Suprapubic skin (tissue), 4 donors: ENCODE data around the gene COX17. TPM values are rescaled to one million over a fixed set of nuclear protein-coding genes. Genes with fewer than 3 reads are reported as not detected.

Source experiments
- DNase-seq, 2 donors: peaks; one replicate each; pipeline ENCODE4 v3.0.0-alpha.2; 2019; ENCODE audit warnings: low spot score in 2 of 2
- H3K27ac ChIP-seq: fragments of 200-600 bp; sonication (generic); one replicate; pipeline ENCODE4 v1.5.1; 2019
- H3K27me3 ChIP-seq: fragments of 200-600 bp; sonication (generic); one replicate; pipeline ENCODE4 v1.5.1; 2019
- H3K36me3 ChIP-seq: fragments of 200-600 bp; sonication (generic); one replicate; pipeline ENCODE4 v1.5.1; 2019
- H3K4me1 ChIP-seq: fragments of 200-600 bp; sonication (generic); one replicate; pipeline ENCODE4 v1.5.1; 2019
- H3K4me3 ChIP-seq: fragments of 200-600 bp; sonication (generic); one replicate; pipeline ENCODE4 v1.5.1; 2019; ENCODE audit warnings: mild to moderate bottlenecking
- H3K9me3 ChIP-seq: fragments of 200-600 bp; sonication (generic); one replicate; pipeline ENCODE4 v1.5.1; 2019
- EP300 ChIP-seq: sonication (generic); formaldehyde crosslinking; IDR thresholded peaks from one replicate; pipeline ENCODE4 v1.6.1; 2017; ENCODE audit warnings: antibody characterized with exemption
- POLR2A ChIP-seq, 2 donors: fragments of 450-650 bp; IDR thresholded peaks; one replicate each; pipeline ENCODE4 v1.6.1; 2017; ENCODE audit warnings: antibody characterized with exemption in 2 of 2, mild to moderate bottlenecking in 2 of 2, moderate library complexity in 2 of 2
- POLR2AphosphoS5 ChIP-seq, 3 donors: sonication (generic); formaldehyde crosslinking; IDR thresholded peaks; one replicate each; pipeline ENCODE4 v1.6.1; 2017; ENCODE audit warnings: antibody characterized with exemption in 3 of 3
- WGBS: methylation state at CpG from one replicate; pipeline ENCODE4 v1.1.5; 2018; 5-methylcytosine and 5-hydroxymethylcytosine counted together
- total RNA-seq, 4 donors: library from RNA; depleted of rRNA; stranded (reverse); fragments of >200 nt; gene quantifications; one replicate each; pipeline ENCODE4 v1.1.0, GENCODE V29; 2016
- TF ChIP-seq, protein P1 (sequence below), 2 donors: fragments of 200-600 bp in 1 of 2; fragments of 450-650 bp in 1 of 2; sonication (generic) in 1 of 2; IDR thresholded peaks; one replicate each; pipeline ENCODE4 v1.5.1; 2016 to 2019; ENCODE audit warnings: antibody characterized with exemption in 2 of 2, mild to moderate bottlenecking in 1 of 2, moderate library complexity in 1 of 2

COX17 gene, protein sequence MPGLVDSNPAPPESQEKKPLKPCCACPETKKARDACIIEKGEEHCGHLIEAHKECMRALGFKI
- total RNA-seq = 10 to 100 TPM; 22.1 to 29.8 (median 26.0) TPM

DNA sequence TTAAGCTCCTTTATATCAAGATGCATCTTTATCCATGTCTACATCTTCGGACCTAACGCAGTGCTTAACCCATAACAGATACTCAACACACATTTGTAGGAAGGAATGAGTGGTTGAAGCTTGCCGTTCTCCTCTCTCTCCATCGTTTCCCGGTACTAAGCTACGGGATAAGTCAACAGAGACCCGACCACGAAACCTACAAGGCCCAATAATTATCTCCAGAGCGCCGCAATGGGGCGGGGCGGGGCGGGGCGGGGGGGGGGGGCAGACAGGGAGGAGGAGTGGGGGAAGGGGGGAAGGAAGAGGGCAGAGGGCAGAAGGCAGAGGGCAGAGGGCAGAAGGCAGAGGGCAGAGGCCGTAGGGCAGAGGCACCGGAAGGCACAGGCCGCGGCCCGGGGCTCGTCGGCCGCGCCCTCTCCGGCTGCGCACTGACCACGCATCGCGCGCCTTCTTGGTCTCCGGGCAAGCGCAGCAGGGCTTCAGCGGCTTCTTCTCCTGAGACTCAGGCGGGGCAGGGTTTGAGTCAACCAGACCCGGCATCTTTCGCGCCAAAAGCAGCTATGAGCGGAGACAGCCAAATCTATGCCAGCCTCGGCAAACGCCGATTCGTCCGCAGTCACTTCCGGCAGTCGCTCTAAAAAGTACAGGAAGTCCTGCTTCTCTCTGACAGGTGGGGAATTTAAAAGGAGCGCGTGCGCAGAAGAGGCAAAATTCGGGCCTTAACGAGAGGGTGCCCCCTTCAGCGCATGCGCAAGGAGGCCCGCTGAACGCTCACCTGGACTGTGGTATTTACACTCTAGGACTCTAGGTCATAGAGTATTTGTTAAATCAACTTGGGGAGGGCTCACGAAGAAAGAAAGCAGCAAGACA lies at the start of gene COX17:
COX17 (minus strand) TSS at position 636 of the 870 bp plus-strand sequence; CDS start at position 540, 96 bp downstream.
- peak; percentile 93 to 96 for DNase-seq
- TF ChIP-seq POLR2A (IDR thresholded peaks at IDR 0.05) (peak in 1 of 2 donors; percentile 74), EP300 (no peak), POLR2AphosphoS5 (IDR thresholded peaks at IDR 0.05) (peak in 2 of 3 donors; percentile 64 to 71)
- TF ChIP-seq, protein P1, sequence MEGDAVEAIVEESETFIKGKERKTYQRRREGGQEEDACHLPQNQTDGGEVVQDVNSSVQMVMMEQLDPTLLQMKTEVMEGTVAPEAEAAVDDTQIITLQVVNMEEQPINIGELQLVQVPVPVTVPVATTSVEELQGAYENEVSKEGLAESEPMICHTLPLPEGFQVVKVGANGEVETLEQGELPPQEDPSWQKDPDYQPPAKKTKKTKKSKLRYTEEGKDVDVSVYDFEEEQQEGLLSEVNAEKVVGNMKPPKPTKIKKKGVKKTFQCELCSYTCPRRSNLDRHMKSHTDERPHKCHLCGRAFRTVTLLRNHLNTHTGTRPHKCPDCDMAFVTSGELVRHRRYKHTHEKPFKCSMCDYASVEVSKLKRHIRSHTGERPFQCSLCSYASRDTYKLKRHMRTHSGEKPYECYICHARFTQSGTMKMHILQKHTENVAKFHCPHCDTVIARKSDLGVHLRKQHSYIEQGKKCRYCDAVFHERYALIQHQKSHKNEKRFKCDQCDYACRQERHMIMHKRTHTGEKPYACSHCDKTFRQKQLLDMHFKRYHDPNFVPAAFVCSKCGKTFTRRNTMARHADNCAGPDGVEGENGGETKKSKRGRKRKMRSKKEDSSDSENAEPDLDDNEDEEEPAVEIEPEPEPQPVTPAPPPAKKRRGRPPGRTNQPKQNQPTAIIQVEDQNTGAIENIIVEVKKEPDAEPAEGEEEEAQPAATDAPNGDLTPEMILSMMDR (IDR thresholded peaks at IDR 0.05) = no peak
- Histone ChIP-seq H3K4me1 (peaks cover 16% of the 10 kb centered on the region), H3K36me3 (peaks cover 25% of the 10 kb centered on the region), H3K4me3 (peak within 1 kb of the TSS; percentile 64), H3K9me3 (no peaks in the 10 kb centered on the region), H3K27ac (peak within 1 kb of the TSS; percentile 89), H3K27me3 (no peaks in the 10 kb centered on the region)
- under 1% methylated on average over 45 of the region's 54 CpGs for WGBS

DNA sequence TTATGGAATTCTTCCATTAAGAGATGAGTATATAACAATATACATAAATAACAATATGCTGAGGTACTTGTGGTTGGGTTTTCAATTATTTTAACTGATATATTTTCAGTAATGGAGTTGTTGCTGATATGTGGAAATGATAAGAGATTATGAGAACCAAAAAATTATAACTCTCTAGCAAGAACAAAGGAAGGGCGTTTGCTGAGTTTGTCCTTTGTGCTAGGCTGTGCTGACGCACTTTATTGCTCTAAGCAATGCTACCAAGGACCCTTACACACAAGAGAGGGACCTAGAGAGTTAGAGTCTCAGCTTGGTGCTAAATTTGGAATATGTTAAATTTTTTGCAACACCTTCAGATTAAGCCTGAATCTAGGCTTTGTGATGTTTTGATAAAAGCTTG lies 49.7 kb upstream of the COX17 start:
- TF ChIP-seq POLR2A (IDR thresholded peaks at IDR 0.05) (no peak), POLR2AphosphoS5 (IDR thresholded peaks at IDR 0.05) (no peak), EP300 (no peak)
- TF ChIP-seq, protein P1 (IDR thresholded peaks at IDR 0.05) = no peak
- no peak overlapping the region for H3K27ac ChIP-seq
- no peak for DNase-seq
- H3K9me3 ChIP-seq = no peaks in the 10 kb centered on the region
- no peaks in the 10 kb centered on the region for H3K36me3 ChIP-seq
- 84% methylated on average over 2 of the region's 2 CpGs for WGBS
- H3K4me1 ChIP-seq = no peaks in the 10 kb centered on the region
- no peaks in the 10 kb centered on the region for H3K27me3 ChIP-seq
- no peak overlapping the region for H3K4me3 ChIP-seq

DNA sequence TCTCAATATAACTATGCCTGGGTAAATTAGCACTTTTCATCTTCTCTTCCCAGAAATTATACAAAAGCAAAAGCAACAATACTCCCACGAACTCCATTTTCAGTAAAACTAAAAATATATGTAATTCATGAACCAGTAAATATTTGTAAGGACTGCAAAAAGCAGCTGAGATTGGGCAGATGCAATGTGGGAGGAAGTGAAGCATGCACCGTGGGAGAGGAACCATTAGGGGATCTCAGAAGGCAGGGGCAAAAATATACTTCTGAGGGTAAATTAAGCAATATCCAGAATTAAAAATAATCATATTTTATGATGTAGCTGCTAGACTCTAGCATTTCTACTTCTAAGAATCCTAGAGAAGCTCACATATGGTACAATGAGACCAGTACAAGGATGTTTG lies 45.8 kb upstream of the COX17 start:
- no peak overlapping the region for H3K27ac ChIP-seq
- no peaks in the 10 kb centered on the region for H3K27me3 ChIP-seq
- no peaks in the 10 kb centered on the region for H3K36me3 ChIP-seq
- no peaks in the 10 kb centered on the region for H3K4me1 ChIP-seq
- no peaks in the 10 kb centered on the region for H3K9me3 ChIP-seq
- DNase-seq = no peak
- whole genome bisulfite sequencing = 62% methylated on average over 2 of the region's 2 CpGs
- TF ChIP-seq EP300 (no peak), POLR2A (IDR thresholded peaks at IDR 0.05) (no peak), POLR2AphosphoS5 (IDR thresholded peaks at IDR 0.05) (no peak)
- TF ChIP-seq, protein P1 (IDR thresholded peaks at IDR 0.05) = no peak
- H3K4me3 ChIP-seq = no peak overlapping the region

DNA sequence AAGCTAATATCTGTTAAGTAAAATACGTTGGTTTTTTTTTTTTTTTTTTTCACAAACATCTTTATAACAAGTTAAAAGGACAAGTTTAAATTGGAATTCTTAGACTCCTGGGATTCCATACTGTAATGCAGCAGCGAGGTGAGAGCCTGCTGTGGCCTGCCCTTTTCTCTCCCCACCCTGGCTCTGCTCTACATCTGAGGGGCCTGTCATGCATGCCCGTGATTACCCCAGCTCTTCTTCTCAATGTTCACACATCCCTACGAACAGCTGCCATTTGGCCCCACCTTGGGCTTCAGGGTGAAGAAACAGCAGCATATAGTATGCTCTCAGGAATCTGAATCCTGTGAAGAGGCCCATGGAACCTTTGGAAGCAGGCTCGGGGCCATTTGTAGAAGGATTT lies 40.3 kb upstream of the COX17 start:
- WGBS = 63% methylated on average over 5 of the region's 5 CpGs
- TF ChIP-seq, protein P1 (IDR thresholded peaks at IDR 0.05) = no peak
- TF ChIP-seq EP300 (no peak), POLR2AphosphoS5 (IDR thresholded peaks at IDR 0.05) (no peak), POLR2A (IDR thresholded peaks at IDR 0.05) (no peak)

DNA sequence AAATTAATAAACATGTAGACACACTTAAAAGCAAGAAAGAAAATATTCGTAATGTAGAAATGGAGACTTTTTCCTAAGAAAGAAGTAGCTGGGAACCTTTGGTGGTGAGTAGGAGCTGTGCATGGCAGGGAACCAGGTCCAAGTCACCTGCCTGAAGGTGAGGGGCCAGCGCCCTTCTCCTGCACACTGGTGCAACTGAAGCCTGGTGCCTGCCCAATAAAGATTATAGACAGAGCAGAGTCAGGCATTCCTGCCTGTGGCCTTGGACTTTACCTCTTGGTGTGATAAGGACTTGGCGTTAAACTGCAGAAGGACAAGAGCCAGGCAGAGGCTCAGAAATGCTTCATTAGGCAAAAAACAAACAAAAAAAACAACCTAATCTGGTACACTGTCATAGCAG lies 39.8 kb upstream of the COX17 start:
- no peaks in the 10 kb centered on the region for H3K27me3 ChIP-seq
- TF ChIP-seq POLR2A (IDR thresholded peaks at IDR 0.05) (no peak), POLR2AphosphoS5 (IDR thresholded peaks at IDR 0.05) (no peak), EP300 (no peak)
- TF ChIP-seq, protein P1 (IDR thresholded peaks at IDR 0.05) = no peak
- no peak for DNase-seq
- no peak overlapping the region for H3K27ac ChIP-seq
- no peaks in the 10 kb centered on the region for H3K4me1 ChIP-seq
- 93% methylated on average over 3 of the region's 3 CpGs for WGBS
- H3K9me3 ChIP-seq = no peaks in the 10 kb centered on the region
- no peaks in the 10 kb centered on the region for H3K36me3 ChIP-seq
- no peak overlapping the region for H3K4me3 ChIP-seq

More for the DNA sequence above, 40.3 kb upstream of the COX17 start:
- H3K4me1 ChIP-seq = no peaks in the 10 kb centered on the region
- no peak overlapping the region for H3K4me3 ChIP-seq
- no peaks in the 10 kb centered on the region for H3K36me3 ChIP-seq
- H3K9me3 ChIP-seq = no peaks in the 10 kb centered on the region
- H3K27me3 ChIP-seq = no peaks in the 10 kb centered on the region
- no peak overlapping the region for H3K27ac ChIP-seq
- no peak for DNase-seq
